HEK293 (cell line): Measurements from ENCODE around the gene SLC25A13.
"Not testable (repeated sequence)": the region's sequence is repeated elsewhere in the genome, so short reads cannot be mapped to it uniquely, and the experiment has no call there.

Source experiments
- HOXA7 ChIP-seq: sonication (generic); formaldehyde crosslinking; IDR thresholded peaks from 2 replicates; pipeline ENCODE4 v1.8.1; 2022; ENCODE audit warnings: missing genetic modification reagents, borderline replicate concordance
- KLF10 ChIP-seq: fragments of 450-650 bp; IDR thresholded peaks from 2 replicates; pipeline ENCODE4 v1.5.1; 2018; ENCODE audit warnings: missing biosample characterization, mild to moderate bottlenecking, missing genetic modification characterization
- ZFP41 ChIP-seq: fragments of 450-650 bp; formaldehyde crosslinking; IDR thresholded peaks from 2 replicates; pipeline ENCODE4 v1.5.1; 2016; ENCODE audit warnings: missing biosample characterization, missing genetic modification characterization, borderline replicate concordance
- ZNF121 ChIP-seq: fragments of 450-650 bp; formaldehyde crosslinking; IDR thresholded peaks from 2 replicates; pipeline ENCODE4 v1.5.1; 2016; ENCODE audit warnings: missing biosample characterization, missing genetic modification characterization
- ZNF174 ChIP-seq: fragments of 450-650 bp; formaldehyde crosslinking; IDR thresholded peaks from 2 replicates; pipeline ENCODE4 v1.5.0; 2017; ENCODE audit warnings: missing biosample characterization, mild to moderate bottlenecking, missing genetic modification characterization
- ZNF248 ChIP-seq: fragments of 450-650 bp; formaldehyde crosslinking; IDR thresholded peaks from 2 replicates; pipeline ENCODE4 v1.5.1; 2017; ENCODE audit warnings: missing biosample characterization, missing genetic modification characterization
- ZNF341 ChIP-seq: fragments of 450-650 bp; formaldehyde crosslinking; IDR thresholded peaks from 2 replicates; pipeline ENCODE4; 2016; ENCODE audit warnings: low read depth, missing biosample characterization, missing genetic modification characterization
- ZNF626 ChIP-seq: fragments of 450-650 bp; sonication (Bioruptor Pico); formaldehyde crosslinking; IDR thresholded peaks from 2 replicates; pipeline ENCODE4 v1.5.1; 2018; ENCODE audit warnings: missing biosample characterization, missing genetic modification characterization, inconsistent platforms
- TF ChIP-seq, protein P1 (sequence below): fragments of 450-650 bp; formaldehyde crosslinking; IDR thresholded peaks from 2 replicates; pipeline ENCODE4 v1.5.1; 2016; ENCODE audit warnings: missing biosample characterization, missing genetic modification characterization
- TF ChIP-seq, protein P2 (sequence below): fragments of 450-650 bp; formaldehyde crosslinking; optimal IDR thresholded peaks from 2 replicates; pipeline ENCODE3; 2016; ENCODE audit warnings: missing biosample characterization, mild to moderate bottlenecking, missing genetic modification characterization
- TF ChIP-seq, protein P3 (sequence below): fragments of 450-650 bp; formaldehyde crosslinking; IDR thresholded peaks from 2 replicates; pipeline ENCODE4 v1.5.1; 2016; ENCODE audit warnings: missing biosample characterization, missing genetic modification characterization
- TF ChIP-seq, protein P4 (sequence below): fragments of 450-650 bp; formaldehyde crosslinking; IDR thresholded peaks from 2 replicates; pipeline ENCODE4 v1.5.1; 2016; ENCODE audit warnings: missing biosample characterization, missing genetic modification characterization
- TF ChIP-seq, protein P5 (sequence below): fragments of 450-650 bp; formaldehyde crosslinking; IDR thresholded peaks from 2 replicates; pipeline ENCODE4 v1.5.1; 2016; ENCODE audit warnings: missing biosample characterization, missing genetic modification characterization
- TF ChIP-seq, protein P6 (sequence below): fragments of 450-650 bp; formaldehyde crosslinking; IDR thresholded peaks from 2 replicates; pipeline ENCODE4; 2016; ENCODE audit warnings: missing biosample characterization, missing genetic modification characterization

DNA sequence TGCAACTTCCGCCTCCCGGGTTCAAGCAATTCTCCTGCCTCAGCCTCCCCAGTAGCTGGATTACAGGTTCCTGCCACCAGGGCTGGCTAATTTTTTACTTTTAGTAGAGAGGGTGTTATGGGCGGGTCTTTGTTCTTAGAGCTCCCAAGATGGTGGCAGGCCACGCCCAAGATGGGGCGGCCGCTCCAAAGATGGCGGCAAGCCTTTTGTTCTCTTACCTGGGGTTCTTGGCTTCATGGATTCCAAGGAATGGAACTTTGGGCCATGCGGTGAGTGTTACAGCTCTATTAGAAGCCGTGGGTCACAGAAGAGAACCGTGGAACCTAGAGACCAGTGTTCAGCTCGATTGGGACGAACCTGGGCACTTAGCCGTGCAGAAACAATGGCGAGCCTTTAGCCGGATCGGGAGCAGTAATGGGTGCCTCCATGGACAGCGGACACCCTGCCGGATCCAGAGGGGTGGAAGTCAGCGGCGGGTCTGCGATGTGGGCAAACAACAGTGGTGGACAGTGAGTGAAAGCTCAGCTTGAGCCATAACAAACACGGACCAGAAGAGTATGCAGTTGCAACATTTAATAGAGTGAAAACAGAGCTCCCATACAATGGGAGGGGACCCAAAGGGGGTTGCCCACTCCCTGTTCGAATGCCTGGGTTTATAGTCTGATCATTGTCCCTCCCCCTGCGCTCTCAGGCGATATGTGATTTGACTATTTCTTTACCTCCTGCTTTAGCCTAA lies 36.5 kb upstream of the SLC25A13 start:
- TF ChIP-seq ZNF174 (tag by site-specific recombination); ZFP41; ZNF121 (tag by site-specific recombination); KLF10 (tag by site-specific recombination); ZNF341; ZNF626; HOXA7 (CRISPR knock-in tag); ZNF248 (tag by site-specific recombination): not testable (repeated sequence)
- TF ChIP-seq, protein P1, sequence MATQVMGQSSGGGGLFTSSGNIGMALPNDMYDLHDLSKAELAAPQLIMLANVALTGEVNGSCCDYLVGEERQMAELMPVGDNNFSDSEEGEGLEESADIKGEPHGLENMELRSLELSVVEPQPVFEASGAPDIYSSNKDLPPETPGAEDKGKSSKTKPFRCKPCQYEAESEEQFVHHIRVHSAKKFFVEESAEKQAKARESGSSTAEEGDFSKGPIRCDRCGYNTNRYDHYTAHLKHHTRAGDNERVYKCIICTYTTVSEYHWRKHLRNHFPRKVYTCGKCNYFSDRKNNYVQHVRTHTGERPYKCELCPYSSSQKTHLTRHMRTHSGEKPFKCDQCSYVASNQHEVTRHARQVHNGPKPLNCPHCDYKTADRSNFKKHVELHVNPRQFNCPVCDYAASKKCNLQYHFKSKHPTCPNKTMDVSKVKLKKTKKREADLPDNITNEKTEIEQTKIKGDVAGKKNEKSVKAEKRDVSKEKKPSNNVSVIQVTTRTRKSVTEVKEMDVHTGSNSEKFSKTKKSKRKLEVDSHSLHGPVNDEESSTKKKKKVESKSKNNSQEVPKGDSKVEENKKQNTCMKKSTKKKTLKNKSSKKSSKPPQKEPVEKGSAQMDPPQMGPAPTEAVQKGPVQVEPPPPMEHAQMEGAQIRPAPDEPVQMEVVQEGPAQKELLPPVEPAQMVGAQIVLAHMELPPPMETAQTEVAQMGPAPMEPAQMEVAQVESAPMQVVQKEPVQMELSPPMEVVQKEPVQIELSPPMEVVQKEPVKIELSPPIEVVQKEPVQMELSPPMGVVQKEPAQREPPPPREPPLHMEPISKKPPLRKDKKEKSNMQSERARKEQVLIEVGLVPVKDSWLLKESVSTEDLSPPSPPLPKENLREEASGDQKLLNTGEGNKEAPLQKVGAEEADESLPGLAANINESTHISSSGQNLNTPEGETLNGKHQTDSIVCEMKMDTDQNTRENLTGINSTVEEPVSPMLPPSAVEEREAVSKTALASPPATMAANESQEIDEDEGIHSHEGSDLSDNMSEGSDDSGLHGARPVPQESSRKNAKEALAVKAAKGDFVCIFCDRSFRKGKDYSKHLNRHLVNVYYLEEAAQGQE (tag by site-specific recombination), result not testable (repeated sequence)
- TF ChIP-seq, protein P2, sequence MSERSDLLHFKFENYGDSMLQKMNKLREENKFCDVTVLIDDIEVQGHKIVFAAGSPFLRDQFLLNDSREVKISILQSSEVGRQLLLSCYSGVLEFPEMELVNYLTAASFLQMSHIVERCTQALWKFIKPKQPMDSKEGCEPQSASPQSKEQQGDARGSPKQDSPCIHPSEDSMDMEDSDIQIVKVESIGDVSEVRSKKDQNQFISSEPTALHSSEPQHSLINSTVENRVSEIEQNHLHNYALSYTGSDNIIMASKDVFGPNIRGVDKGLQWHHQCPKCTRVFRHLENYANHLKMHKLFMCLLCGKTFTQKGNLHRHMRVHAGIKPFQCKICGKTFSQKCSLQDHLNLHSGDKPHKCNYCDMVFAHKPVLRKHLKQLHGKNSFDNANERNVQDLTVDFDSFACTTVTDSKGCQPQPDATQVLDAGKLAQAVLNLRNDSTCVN (tag by site-specific recombination), result not testable (repeated sequence)
- TF ChIP-seq, protein P3, sequence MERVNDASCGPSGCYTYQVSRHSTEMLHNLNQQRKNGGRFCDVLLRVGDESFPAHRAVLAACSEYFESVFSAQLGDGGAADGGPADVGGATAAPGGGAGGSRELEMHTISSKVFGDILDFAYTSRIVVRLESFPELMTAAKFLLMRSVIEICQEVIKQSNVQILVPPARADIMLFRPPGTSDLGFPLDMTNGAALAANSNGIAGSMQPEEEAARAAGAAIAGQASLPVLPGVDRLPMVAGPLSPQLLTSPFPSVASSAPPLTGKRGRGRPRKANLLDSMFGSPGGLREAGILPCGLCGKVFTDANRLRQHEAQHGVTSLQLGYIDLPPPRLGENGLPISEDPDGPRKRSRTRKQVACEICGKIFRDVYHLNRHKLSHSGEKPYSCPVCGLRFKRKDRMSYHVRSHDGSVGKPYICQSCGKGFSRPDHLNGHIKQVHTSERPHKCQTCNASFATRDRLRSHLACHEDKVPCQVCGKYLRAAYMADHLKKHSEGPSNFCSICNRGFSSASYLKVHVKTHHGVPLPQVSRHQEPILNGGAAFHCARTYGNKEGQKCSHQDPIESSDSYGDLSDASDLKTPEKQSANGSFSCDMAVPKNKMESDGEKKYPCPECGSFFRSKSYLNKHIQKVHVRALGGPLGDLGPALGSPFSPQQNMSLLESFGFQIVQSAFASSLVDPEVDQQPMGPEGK, result not testable (repeated sequence)
- TF ChIP-seq, protein P4, sequence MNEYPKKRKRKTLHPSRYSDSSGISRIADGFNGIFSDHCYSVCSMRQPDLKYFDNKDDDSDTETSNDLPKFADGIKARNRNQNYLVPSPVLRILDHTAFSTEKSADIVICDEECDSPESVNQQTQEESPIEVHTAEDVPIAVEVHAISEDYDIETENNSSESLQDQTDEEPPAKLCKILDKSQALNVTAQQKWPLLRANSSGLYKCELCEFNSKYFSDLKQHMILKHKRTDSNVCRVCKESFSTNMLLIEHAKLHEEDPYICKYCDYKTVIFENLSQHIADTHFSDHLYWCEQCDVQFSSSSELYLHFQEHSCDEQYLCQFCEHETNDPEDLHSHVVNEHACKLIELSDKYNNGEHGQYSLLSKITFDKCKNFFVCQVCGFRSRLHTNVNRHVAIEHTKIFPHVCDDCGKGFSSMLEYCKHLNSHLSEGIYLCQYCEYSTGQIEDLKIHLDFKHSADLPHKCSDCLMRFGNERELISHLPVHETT (tag by site-specific recombination), result not testable (repeated sequence)
- TF ChIP-seq, protein P5, sequence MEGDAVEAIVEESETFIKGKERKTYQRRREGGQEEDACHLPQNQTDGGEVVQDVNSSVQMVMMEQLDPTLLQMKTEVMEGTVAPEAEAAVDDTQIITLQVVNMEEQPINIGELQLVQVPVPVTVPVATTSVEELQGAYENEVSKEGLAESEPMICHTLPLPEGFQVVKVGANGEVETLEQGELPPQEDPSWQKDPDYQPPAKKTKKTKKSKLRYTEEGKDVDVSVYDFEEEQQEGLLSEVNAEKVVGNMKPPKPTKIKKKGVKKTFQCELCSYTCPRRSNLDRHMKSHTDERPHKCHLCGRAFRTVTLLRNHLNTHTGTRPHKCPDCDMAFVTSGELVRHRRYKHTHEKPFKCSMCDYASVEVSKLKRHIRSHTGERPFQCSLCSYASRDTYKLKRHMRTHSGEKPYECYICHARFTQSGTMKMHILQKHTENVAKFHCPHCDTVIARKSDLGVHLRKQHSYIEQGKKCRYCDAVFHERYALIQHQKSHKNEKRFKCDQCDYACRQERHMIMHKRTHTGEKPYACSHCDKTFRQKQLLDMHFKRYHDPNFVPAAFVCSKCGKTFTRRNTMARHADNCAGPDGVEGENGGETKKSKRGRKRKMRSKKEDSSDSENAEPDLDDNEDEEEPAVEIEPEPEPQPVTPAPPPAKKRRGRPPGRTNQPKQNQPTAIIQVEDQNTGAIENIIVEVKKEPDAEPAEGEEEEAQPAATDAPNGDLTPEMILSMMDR, result not testable (repeated sequence)
- TF ChIP-seq, protein P6, sequence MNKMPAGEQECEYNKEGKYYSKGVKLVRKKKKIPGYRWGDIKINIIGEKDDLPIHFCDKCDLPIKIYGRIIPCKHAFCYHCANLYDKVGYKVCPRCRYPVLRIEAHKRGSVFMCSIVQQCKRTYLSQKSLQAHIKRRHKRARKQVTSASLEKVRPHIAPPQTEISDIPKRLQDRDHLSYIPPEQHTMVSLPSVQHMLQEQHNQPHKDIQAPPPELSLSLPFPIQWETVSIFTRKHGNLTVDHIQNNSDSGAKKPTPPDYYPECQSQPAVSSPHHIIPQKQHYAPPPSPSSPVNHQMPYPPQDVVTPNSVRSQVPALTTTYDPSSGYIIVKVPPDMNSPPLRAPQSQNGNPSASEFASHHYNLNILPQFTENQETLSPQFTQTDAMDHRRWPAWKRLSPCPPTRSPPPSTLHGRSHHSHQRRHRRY (tag by site-specific recombination), result not testable (repeated sequence)
